Lower leg skin (tissue), 3 donors: ENCODE results near the gene MSH4.

ENCODE experiments used
- POLR2A ChIP-seq, 2 donors: fragments of 450-650 bp; IDR thresholded peaks; one replicate each; pipeline ENCODE4 v1.6.1; 2016 to 2017; ENCODE audit warnings: antibody characterized with exemption in 2 of 2, mild to moderate bottlenecking in 1 of 2, moderate library complexity in 1 of 2
- TF ChIP-seq, protein P1 (sequence below), 3 donors: fragments of 450-650 bp; IDR thresholded peaks; one replicate each; pipeline ENCODE4 v1.5.1; 2016; ENCODE audit warnings: antibody characterized with exemption in 3 of 3, mild to moderate bottlenecking in 3 of 3, moderate library complexity in 2 of 3

DNA sequence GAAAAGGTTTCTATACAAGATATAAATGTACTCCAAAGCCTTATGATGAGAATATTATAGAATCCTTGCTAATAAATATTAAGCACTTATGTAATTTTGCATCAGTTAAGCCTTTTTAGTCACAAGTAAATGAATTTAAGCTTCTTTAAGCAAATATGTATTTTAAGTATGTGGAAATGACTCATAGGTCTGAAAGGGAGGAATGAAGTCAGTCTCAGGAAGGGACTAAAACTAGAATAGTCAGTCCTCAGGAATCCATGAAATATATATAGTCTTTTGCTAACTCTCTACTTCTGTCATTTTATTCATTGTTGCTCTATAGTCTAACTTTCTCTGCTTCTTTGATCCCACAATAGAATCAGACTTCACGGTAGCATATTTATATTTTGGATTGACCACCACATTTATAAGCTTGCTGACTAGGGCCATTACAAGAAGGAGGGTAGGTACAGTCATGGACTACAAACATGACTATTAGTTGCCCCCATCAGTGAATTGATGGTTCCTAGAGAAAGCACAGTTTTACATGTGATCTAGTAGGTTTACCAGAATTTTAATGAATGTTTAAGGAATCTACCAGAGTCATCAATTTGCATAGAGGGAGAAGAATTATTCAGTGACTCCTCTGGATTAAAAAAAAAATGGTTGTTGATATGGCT lies 30.9 kb upstream of the MSH4 start:
- TF ChIP-seq, protein P1, sequence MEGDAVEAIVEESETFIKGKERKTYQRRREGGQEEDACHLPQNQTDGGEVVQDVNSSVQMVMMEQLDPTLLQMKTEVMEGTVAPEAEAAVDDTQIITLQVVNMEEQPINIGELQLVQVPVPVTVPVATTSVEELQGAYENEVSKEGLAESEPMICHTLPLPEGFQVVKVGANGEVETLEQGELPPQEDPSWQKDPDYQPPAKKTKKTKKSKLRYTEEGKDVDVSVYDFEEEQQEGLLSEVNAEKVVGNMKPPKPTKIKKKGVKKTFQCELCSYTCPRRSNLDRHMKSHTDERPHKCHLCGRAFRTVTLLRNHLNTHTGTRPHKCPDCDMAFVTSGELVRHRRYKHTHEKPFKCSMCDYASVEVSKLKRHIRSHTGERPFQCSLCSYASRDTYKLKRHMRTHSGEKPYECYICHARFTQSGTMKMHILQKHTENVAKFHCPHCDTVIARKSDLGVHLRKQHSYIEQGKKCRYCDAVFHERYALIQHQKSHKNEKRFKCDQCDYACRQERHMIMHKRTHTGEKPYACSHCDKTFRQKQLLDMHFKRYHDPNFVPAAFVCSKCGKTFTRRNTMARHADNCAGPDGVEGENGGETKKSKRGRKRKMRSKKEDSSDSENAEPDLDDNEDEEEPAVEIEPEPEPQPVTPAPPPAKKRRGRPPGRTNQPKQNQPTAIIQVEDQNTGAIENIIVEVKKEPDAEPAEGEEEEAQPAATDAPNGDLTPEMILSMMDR (IDR thresholded peaks at IDR 0.05): no peak
- TF ChIP-seq POLR2A (IDR thresholded peaks at IDR 0.05): no peak
